Measurements from ENCODE around the gene METAP1. TPM values are rescaled to one million over a fixed set of nuclear protein-coding genes. Genes with fewer than 3 reads are reported as not detected.
"Not testable (repeated sequence)": the region's sequence is repeated elsewhere in the genome, so short reads cannot be mapped to it uniquely, and the experiment has no call there.

Gene METAP1
- total and polyA plus RNA-seq, 8 donors = 11.4 to 20.8 (median 16.5) TPM

DNA sequence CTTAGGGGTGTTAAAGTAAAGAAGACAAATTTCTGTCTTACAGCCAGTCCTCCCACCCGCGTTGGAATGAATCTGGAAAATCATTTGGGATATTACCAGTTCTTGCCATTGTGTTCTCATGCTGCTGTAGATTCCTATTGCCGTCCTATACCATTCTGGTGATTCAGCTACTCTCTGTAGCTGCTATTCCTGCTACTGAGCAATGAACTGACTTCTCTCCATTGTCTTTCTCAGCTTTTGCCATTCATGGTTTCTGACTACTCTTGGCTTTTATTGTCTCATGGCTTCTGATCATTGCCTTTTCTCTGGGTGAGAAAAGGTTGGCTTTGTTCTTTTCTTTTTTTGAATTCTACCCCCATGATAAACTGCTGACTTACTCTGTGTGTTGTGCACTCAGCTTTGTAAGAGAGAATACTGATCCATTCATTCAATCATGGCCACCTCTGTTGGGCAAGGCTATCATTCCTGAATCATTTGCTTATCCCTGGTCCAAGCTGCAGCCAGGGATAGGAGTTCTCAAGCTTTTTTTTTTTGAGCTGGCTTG lies 27.7 kb upstream of the METAP1 start:
- Histone ChIP-seq H3K36me3 (no peaks in the 10 kb centered on the region), H3K27ac (no peak overlapping the region), H3K27me3 (no peaks in the 10 kb centered on the region), H3K9me3 (no peaks in the 10 kb centered on the region), H3K4me1 (no peaks in the 10 kb centered on the region), H3K4me3 (no peak overlapping the region)
- TF ChIP-seq CTCF (IDR thresholded peaks at IDR 0.05) = no peak
- DNase-seq = no peak
- no peak for FAIRE-seq
- no peak for ATAC-seq
- WGBS, 2 donors = 80 to 90% methylated on average over 3 of the region's 3 CpGs
- intact Hi-C loops (cut with DNase I) = no loop called here

GRCh38 chr4:98969878-98970785 lies 25.4 kb upstream of the METAP1 start:
- Histone ChIP-seq H3K36me3 (no peaks in the 10 kb centered on the region), H3K27ac (no peak overlapping the region), H3K9me3 (no peaks in the 10 kb centered on the region), H3K4me3 (no peak overlapping the region), H3K4me1 (no peaks in the 10 kb centered on the region), H3K27me3 (no peaks in the 10 kb centered on the region)
- no peak for DNase-seq
- intact Hi-C loops (cut with DNase I) = no loop called here
- no peak for FAIRE-seq
- 19 to 26% methylated on average over 1 of the region's 1 CpG for WGBS, 2 donors
- ATAC-seq = no peak
- no peak for TF ChIP-seq CTCF (IDR thresholded peaks at IDR 0.05)

DNA sequence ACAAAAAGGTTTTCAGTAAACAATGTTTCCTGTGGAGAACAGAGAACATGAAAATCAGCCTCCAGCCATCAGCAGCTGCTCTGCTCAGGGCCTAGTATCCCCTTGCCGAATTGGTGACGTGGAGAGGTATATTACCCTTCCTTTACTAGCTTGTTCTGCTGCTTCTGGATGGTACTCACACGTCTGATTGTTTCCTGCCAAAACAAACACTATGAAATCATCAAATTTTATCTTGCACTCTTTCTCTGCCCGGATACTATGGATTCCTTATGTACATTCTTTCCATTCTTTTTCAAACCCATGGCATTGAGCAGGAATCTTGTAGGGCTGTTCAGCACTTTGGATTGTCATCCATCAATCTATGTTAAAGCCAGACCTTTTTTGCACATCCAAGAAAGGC lies 18.8 kb upstream of the METAP1 start:
- H3K27ac ChIP-seq = no peak overlapping the region
- DNase-seq (no peak), ATAC-seq (no peak), FAIRE-seq (no peak)
- intact Hi-C loops (cut with DNase I) = no loop called here
- WGBS, 2 donors = 55 to 56% methylated on average over 4 of the region's 4 CpGs
- TF ChIP-seq CTCF (IDR thresholded peaks at IDR 0.05) = no peak
- H3K4me3 ChIP-seq = no peak overlapping the region
- no peaks in the 10 kb centered on the region for H3K9me3 ChIP-seq
- peaks cover 0 to 3% (median 0%) of the 10 kb centered on the region in 4 donors for H3K27me3 ChIP-seq
- H3K4me1 ChIP-seq = no peaks in the 10 kb centered on the region
- no peaks in the 10 kb centered on the region for H3K36me3 ChIP-seq

DNA sequence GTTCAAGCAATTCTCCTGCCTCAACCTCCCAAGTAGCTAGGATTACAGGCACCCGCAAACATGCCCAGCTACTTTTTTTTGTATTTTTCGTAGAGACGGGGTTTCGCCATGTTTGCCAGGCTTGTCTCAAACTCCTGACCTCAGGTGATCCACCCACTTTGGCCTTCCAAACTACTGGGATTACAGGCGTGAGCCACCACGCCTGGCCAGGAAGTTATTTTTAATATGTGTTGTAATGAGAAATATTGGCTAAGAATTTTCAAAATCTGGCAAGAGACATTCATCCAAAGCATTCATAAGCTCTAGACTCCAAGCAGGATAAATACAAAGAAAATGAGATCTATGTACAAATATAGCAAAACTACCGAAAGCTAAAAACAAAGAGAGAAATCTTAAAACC lies 18.0 kb upstream of the METAP1 start:
- WGBS, 2 donors = 87 to 94% methylated on average over 7 of the region's 7 CpGs
- Histone ChIP-seq H3K27me3 (peaks cover 0 to 8% (median 0%) of the 10 kb centered on the region in 4 donors), H3K9me3 (no peaks in the 10 kb centered on the region), H3K27ac (no peak overlapping the region), H3K4me1 (no peaks in the 10 kb centered on the region), H3K4me3 (no peak overlapping the region), H3K36me3 (no peaks in the 10 kb centered on the region)
- no peak for FAIRE-seq
- no peak for ATAC-seq
- DNase-seq = no peak
- no peak for TF ChIP-seq CTCF (IDR thresholded peaks at IDR 0.05)
- intact Hi-C loops (cut with DNase I) = no loop called here

DNA sequence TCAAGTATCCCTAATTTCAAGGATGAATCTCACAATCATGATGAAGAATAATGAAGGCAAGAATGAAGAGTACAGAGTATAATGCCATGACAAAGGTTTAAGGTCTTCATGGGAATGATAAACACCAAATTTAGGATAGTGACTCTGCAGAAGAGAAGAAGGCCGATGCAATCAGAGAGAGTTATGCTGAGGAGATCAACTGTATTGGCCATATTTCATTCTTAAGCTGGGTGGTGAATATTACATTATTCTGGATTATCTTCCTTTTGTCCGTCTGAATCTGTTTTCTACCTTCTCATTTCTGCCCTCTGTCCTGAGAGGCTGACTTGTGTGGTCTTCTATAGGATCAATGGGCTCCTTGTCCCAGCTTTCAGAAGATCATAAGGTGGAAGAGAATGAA lies 7.8 kb upstream of the METAP1 start:
- FAIRE-seq (no peak), ATAC-seq (no peak), DNase-seq (no peak)
- no peaks in the 10 kb centered on the region for H3K27me3 ChIP-seq
- intact Hi-C loops (cut with DNase I) = no loop called here
- no peak overlapping the region for H3K4me3 ChIP-seq
- H3K4me1 ChIP-seq = no peaks in the 10 kb centered on the region
- WGBS, 2 donors = 45 to 84% methylated on average over 2 of the region's 2 CpGs
- TF ChIP-seq CTCF (IDR thresholded peaks at IDR 0.05) = no peak
- no peaks in the 10 kb centered on the region for H3K36me3 ChIP-seq
- no peak overlapping the region for H3K27ac ChIP-seq
- H3K9me3 ChIP-seq = no peaks in the 10 kb centered on the region

DNA sequence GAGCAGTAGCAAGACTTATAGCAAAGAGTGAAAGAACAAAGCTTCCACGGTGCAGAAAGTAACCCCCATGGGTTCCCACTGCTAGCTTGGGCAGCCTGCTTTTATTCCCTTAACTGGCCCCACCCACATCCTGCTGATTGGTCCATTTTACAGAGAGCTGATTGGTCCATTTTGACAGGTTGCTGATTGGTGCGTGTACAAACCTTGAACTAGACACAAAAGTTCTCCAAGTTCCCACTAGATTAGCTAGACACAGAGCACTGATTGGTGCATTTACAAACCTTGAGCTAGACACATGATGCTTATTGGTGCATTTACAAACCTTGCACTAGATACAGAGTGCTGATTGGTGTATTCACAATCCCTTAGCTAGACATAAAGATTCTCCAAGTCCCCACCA lies 2.7 kb upstream of the METAP1 start:
- DNase-seq; intact Hi-C loops (cut with DNase I); ATAC-seq; H3K36me3 ChIP-seq; H3K4me1 ChIP-seq; H3K27me3 ChIP-seq; H3K4me3 ChIP-seq; FAIRE-seq; H3K9me3 ChIP-seq; H3K27ac ChIP-seq: not testable (repeated sequence)
- WGBS, 2 donors = 88% methylated on average over 2 of the region's 2 CpGs
